ENCODE data around the gene FRAS1. TPM values are rescaled to one million over a fixed set of nuclear protein-coding genes. Genes with fewer than 3 reads are reported as not detected.

Gene FRAS1
- total RNA-seq, 1 experiment from 2014 or later: 3.4 TPM

- POLR2A ChIA-PET (ENCODE audit: unreplicated experiment): no interaction called here
- no peaks in the 10 kb centered on the region for H3K9me2 ChIP-seq (replicated peaks; ENCODE audit: low read length)
- TF ChIP-seq CTCF (conservative IDR thresholded peaks at IDR 0.05; ENCODE audit: low read depth, low read length) (no peak; the same call in 1 of the 2 replicates), EZH2phosphoT487 (IDR thresholded peaks at IDR 0.05; ENCODE audit: borderline replicate concordance, low read length) (no peak), EZH2 (IDR thresholded peaks at IDR 0.05; ENCODE audit: low read length, unreplicated experiment) (no peak)
- no TSS peak for BruUV-seq (replicated peaks)
- no peaks in the 10 kb centered on the region for H3K4me1 ChIP-seq (ENCODE audit: insufficient read depth, low read length)
- intact Hi-C loops (cut with micrococcal nuclease): no loop called here
- CTCF ChIA-PET: no interaction called here
- H3F3A ChIP-seq (ENCODE audit: low read length, unreplicated experiment): no peaks in the 10 kb centered on the region
- H2AFZ ChIP-seq (ENCODE audit: low read length): no peak overlapping the region
- no peaks in the 10 kb centered on the region for H3K9me3 ChIP-seq (ENCODE audit: low read length)
- no peaks in the 10 kb centered on the region for H4K20me1 ChIP-seq (ENCODE audit: low read length)
- no peak overlapping the region for H3K27ac ChIP-seq (ENCODE audit: low read length)
- no peak for DNase-seq
- no peaks in the 10 kb centered on the region for H3K36me3 ChIP-seq (ENCODE audit: low read depth, low read length)
- no peaks in the 10 kb centered on the region for H3K27me3 ChIP-seq (ENCODE audit: low read length)
- no peak overlapping the region for H3K4me3 ChIP-seq (ENCODE audit: low read length)
- no peak overlapping the region for H3K9ac ChIP-seq (ENCODE audit: low read length)
- no peak overlapping the region for H3K4me2 ChIP-seq (ENCODE audit: low read length)
- H3K79me2 ChIP-seq (ENCODE audit: low read length): no peaks in the 10 kb centered on the region
- ATAC-seq: no peak
Measured at GRCh38 chr4:78311306-78311705, 254.2 kb downstream of the FRAS1 start.

- DNase-seq: no peak
- ChIA-PET CTCF (interaction anchor here (0.5 kb wide), 1 partner anchor 226 kb away, joined by 3 read pairs; no protein-coding TSS in a partner anchor), POLR2A (ENCODE audit: unreplicated experiment) (no interaction called here)
- Histone ChIP-seq H4K20me1 (ENCODE audit: low read length) (no peaks in the 10 kb centered on the region), H3F3A (ENCODE audit: low read length, unreplicated experiment) (no peaks in the 10 kb centered on the region), H2AFZ (ENCODE audit: low read length) (no peak overlapping the region), H3K27ac (ENCODE audit: low read length) (no peak overlapping the region), H3K27me3 (ENCODE audit: low read length) (no peaks in the 10 kb centered on the region), H3K4me1 (ENCODE audit: insufficient read depth, low read length) (no peaks in the 10 kb centered on the region), H3K9me2 (replicated peaks; ENCODE audit: low read length) (no peaks in the 10 kb centered on the region), H3K36me3 (ENCODE audit: low read depth, low read length) (no peaks in the 10 kb centered on the region), H3K9me3 (ENCODE audit: low read length) (no peaks in the 10 kb centered on the region), H3K79me2 (ENCODE audit: low read length) (no peaks in the 10 kb centered on the region), H3K4me2 (ENCODE audit: low read length) (no peak overlapping the region), H3K9ac (ENCODE audit: low read length) (no peak overlapping the region), H3K4me3 (ENCODE audit: low read length) (no peak overlapping the region)
- no peak for TF ChIP-seq EZH2phosphoT487 (IDR thresholded peaks at IDR 0.05; ENCODE audit: borderline replicate concordance, low read length)
- no peak for TF ChIP-seq CTCF (conservative IDR thresholded peaks at IDR 0.05; ENCODE audit: low read depth, low read length)
- no peak for TF ChIP-seq EZH2 (IDR thresholded peaks at IDR 0.05; ENCODE audit: low read length, unreplicated experiment)
- intact Hi-C loops (cut with micrococcal nuclease): no loop called here
- BruUV-seq (replicated peaks): no TSS peak
- ATAC-seq: no peak
Measured at GRCh38 chr4:78312989-78313753, 256.0 kb downstream of the FRAS1 start.

- no peak overlapping the region for H3K9ac ChIP-seq (ENCODE audit: low read length)
- no peaks in the 10 kb centered on the region for H3K9me3 ChIP-seq (ENCODE audit: low read length)
- no peak overlapping the region for H3K4me3 ChIP-seq (ENCODE audit: low read length)
- TF ChIP-seq EZH2 (IDR thresholded peaks at IDR 0.05; ENCODE audit: low read length, unreplicated experiment) (no peak), EZH2phosphoT487 (IDR thresholded peaks at IDR 0.05; ENCODE audit: borderline replicate concordance, low read length) (no peak), CTCF (conservative IDR thresholded peaks at IDR 0.05; ENCODE audit: low read depth, low read length) (no peak)
- H3K79me2 ChIP-seq (ENCODE audit: low read length): no peaks in the 10 kb centered on the region
- ATAC-seq: no peak
- H4K20me1 ChIP-seq (ENCODE audit: low read length): no peaks in the 10 kb centered on the region
- H3K9me2 ChIP-seq (replicated peaks; ENCODE audit: low read length): no peaks in the 10 kb centered on the region
- H3F3A ChIP-seq (ENCODE audit: low read length, unreplicated experiment): no peaks in the 10 kb centered on the region
- H3K36me3 ChIP-seq (ENCODE audit: low read depth, low read length): no peaks in the 10 kb centered on the region
- POLR2A ChIA-PET (ENCODE audit: unreplicated experiment): no interaction called here
- intact Hi-C loops (cut with micrococcal nuclease): no loop called here
- no TSS peak for BruUV-seq (replicated peaks)
- CTCF ChIA-PET: no interaction called here
- H2AFZ ChIP-seq (ENCODE audit: low read length): no peak overlapping the region
- H3K27me3 ChIP-seq (ENCODE audit: low read length): no peaks in the 10 kb centered on the region
- H3K27ac ChIP-seq (ENCODE audit: low read length): no peak overlapping the region
- DNase-seq: no peak
- no peaks in the 10 kb centered on the region for H3K4me1 ChIP-seq (ENCODE audit: insufficient read depth, low read length)
- no peak overlapping the region for H3K4me2 ChIP-seq (ENCODE audit: low read length)
Measured at GRCh38 chr4:78313754-78314120, 256.6 kb downstream of the FRAS1 start.

Data from PC-3 (cell line).